Pulmonary artery endothelial cell (primary cell): ENCODE data around the gene PTF1A. TPM values are rescaled to one million over a fixed set of nuclear protein-coding genes. Genes with fewer than 3 reads are reported as not detected.

Source experiments
- DNase-seq: peaks from one replicate; pipeline ENCODE4 v3.0.0-alpha.2; 2011; ENCODE audit warnings: low read depth, low spot score
- total RNA-seq: library from RNA; depleted of rRNA; stranded (reverse); fragments of >200 nt; gene quantifications from 2 replicates; pipeline ENCODE4 v1.2.3, GENCODE V29; 2014

Gene PTF1A
- total RNA-seq, 1 donor from 2014 or later, result not detected

DNA sequence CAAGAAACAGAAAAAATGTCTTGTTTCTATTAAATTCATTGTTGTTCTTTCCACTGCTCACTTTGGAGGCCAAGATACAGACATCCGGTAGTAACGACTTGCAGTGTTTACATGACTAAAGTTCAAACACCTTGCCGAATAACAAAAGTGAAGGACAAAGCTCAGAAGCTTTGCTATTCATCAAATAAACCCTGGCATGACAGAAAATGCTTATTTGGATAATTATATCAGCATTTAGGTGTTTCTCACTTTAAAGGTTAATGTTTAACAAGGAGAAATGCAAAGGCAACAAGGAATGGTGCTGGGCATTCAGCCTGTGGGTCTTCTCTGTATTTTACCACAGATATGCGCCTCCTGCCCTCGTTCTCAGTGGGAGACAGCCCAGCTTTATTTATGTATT is 5.4 kb upstream of the PTF1A start:
- DNase-seq, result no peak

DNA sequence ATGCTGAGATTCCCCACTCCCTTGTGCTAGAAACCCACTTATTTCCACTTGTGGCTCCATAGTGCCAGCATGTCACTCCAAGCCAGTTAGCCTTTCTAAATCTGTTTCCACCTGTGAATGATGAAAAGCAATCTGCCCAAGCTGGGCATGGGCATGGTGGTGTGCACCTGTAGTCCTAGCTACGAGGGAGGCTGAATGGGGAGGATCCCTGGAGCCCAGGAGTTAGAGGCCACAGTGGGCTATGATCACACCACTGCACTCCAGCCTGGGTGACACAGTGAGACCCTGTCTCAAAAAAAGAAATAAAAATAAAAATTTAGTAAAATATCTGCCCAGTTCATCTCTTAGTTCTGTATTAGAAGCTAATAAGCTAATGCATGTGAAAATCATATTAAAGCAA is 5.0 kb upstream of the PTF1A start:
- no peak for DNase-seq

DNA sequence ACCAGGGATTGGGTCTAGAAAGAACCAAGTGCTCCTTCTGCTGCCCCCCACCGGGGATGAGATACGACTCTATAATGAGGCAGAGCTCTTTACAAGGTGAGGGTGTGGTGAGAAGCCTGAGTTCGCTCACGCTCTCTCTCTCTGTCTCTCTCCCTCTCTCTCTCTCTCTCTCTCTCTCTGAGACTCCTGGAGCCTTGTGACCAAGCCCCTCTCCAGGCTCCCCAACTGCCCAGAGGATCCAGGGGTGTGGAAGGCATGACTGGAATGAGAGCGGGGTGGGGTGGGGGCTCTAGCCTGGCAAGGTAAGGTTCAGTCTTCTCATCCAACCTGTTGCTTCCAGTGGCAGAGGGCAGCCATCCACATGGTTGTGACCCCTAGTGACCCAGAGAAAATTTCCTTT is 3.1 kb upstream of the PTF1A start:
- no peak for DNase-seq

DNA sequence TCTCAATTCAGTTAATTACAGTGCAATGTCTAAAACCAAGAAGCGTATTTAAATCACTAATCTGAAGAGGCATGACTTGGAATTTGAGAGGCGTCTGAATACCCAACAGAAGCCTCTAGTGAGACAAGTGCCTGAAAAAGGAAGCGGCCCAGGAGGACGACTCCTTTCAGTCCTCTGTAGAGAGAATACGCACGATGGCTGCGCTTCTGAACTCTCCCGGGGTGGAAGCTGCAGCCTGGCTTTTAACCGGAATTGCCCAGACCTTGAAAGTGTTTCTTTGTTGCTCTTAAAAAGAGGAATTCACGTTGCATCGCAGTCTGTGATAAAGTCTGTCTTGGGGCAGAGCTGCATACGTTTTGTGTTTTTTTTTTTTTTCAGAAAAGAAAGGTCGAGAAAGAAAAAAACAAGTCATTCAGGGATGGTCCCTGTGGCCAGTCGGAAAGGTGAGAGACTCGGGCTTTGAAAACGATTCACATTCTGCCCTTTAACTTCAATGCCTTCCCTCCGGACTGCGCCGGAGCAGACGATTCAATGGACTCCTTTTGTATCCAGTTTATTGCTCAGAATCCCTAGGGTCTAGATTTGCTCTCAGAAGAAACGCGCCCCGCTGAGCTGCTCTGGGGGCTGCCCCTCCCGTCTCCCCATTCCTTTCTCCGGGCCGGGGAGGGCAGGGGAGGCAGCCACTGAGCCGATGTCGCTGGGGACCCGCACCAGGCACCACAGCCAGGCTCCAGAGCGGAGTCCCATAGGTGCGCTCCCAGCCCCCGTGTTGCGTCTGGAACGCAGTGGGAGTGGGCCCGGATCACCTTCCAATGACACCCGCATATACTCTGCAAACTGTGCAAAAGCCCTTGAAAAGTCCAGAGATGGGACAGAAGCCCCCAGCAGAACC is 994 bp upstream of the PTF1A start:
- DNase-seq, result no peak

DNA sequence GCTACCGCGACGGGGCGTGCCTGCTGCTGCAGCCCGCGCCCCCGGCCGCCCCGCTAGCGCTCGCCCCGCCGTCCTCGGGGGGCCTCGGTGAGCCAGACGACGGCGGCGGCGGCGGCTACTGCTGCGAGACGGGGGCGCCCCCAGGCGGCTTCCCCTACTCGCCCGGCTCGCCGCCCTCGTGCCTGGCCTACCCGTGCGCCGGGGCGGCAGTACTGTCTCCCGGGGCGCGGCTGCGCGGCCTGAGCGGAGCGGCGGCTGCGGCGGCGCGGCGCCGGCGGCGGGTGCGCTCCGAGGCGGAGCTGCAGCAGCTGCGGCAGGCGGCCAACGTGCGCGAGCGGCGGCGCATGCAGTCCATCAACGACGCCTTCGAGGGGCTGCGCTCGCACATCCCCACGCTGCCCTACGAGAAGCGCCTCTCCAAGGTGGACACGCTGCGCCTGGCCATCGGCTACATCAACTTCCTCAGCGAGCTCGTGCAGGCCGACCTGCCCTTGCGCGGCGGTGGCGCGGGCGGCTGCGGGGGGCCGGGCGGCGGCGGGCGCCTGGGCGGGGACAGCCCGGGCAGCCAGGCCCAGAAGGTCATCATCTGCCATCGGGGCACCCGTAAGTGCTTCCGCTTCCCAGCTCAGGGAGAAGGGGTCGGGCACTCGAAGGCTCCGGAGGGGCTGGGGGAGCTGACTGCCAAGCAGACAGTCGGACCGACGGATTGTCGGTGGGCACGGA is 761 bp downstream of the PTF1A start:
- DNase-seq, result no peak

DNA sequence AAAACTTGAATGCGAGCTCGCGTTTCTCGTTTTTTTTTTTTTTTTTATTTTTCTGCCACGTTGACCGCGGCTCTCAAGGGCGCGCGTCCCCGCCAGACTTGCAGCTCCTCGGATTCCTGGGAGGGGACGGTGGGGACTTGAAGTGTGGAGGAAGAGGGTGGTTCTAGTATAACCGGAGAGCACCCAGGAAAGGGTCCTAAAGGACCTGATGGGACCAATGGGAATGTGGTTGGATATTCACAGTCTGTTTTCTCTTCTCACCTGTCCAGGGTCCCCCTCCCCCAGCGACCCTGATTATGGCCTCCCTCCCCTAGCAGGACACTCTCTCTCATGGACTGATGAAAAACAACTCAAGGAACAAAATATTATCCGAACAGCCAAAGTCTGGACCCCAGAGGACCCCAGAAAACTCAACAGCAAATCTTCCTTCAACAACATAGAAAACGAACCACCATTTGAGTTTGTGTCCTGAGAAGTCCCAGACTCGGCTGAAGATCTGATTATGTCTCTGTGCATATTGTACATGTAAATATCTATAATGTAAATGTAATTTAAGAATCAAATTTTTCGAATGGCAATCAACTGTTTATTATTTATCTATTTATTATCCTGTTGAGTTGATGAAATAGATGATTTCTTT is 1.4 kb downstream of the PTF1A start:
- no peak for DNase-seq

DNA sequence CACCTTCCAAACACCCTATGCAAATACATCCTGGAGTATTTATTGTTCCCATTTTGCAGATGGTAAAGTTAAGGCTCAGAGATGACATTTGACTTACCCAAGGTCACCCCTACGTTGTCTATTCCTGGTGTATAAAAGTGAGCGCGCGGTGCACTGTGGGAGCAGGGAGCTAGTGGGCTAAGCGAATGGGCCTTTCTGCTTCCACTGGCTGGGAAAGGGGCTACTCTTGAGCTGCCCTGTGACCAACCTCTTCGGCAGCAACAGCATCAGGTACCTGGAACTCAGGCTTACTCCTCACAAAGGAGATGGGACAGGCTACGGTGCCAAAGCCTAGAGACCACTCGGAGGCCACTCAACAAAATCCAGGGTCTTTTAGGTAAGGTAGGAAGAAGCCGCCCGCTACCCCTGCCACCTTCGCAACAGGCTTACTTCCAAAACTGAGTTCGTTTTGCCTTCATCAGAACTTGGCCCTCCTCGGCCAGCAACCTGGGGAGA is 2.4 kb downstream of the PTF1A start:
- no peak for DNase-seq

DNA sequence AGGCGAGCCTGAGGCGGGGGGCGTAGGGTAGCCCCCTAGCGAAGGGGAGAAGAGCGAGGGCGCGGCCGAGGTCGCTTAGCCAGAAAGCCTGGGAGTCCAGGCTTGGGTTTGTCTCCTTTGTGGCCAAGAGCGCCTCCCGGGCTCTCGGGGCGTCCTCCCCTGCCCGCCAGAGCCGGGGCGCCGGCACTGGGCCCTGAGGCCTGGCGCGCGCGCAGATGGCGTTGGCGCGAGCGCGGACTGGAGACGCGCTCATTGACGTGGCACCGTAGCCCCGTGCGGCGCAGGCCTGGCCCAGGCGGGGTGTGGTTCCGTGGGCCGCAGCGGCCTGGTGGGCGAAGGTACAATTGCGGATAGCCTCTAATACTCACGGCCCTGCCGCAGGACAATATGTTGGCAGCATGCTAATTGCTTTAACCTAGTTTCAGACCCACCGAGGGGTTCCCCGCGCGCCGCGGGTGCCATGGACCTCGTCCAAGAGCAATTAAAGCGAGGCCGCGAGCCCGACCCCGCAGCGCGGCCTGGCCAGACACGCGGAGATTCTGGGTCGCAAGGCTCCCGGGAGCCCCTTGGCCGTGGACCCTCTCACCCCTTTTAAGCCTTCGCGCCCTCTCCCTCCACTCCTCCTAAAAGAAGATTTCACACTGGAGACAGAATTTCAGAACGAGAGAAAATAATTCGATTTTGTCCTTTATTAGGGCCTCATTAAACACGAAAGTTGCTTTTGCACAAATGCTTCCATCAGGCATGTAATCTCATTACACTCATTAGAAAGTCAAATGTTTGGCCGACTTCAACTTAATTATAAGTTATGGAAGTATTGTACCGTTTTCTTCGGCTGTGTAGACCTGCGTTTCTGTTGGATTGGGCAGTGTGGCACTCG is 3.1 kb downstream of the PTF1A start:
- DNase-seq, result no peak

DNA sequence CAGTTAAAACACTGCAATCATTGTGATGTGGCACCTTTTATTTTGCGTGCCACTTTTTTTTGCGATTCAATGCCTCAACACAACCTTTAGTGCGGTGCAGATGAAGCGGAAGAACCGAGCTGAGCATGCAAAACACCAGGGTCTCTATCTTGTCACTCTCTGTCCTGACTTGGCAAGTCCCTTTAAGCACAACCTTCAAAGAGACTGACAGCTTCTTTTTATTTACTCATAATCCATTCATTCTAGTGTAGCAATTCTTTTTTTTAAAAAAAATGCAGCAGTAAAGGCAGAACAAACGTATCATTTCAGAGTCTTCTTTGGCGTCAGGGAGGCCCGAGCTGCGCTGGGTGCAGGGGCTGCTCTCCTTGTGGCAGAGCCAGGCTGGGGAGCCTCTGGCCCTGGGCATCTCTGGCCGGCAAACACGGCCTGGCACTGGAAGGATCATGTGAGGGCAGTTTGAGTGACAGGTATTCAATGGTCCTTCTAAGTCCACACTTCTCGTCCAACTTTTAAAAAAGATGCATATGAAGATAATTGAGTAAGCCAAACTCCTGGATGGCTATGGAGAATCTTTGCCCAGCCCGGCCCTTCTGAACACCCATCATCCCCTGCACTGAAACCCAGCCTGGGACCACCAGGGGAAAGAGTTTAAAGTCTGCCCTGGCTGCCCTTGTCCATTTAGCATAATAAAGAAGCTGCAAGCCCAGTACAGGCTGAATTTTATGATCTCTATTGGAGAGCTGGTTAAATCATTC is 3.9 kb downstream of the PTF1A start:
- DNase-seq, result no peak

DNA sequence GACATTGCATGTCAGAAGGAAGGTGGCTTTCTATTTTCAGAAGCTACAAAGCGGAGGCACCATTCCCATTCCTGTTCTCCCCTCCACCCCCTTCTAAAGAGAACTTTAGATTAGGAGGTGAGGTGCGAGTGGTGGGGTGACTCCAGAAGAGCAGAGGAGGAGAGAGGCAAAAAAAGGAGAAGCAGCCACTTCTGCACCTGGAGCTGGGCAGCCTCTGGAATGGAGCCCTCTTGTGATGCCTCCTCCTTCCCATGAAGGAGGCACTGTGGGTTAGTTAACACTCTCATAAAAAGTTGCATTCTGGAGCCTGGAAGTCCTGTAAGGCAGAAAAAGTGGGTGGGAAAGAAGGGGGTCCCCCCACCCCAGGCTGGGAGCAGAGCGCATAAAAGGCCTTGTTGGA is 4.8 kb downstream of the PTF1A start:
- DNase-seq, result no peak

DNA sequence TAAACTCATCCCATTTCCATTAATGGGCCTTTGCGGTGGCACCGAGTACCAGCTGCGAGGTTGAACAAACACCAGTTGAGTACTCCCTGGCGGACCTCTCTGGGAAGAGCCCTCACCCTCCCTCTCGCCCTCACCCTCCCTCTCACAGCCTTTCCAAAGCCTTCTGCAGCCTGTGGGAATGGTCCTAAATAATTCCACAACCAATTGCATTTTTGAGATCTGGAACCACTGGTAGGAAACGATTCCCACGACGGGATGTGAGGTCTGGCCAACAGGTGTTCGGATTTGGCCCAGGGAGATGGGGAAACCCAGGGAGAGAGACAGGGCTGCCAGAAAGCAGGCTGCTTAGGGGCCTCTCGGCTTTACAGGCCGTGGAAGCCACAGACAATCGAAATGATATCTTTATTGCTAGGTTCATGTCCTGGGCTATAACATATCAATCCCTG is 5.3 kb downstream of the PTF1A start:
- DNase-seq, result no peak

DNA sequence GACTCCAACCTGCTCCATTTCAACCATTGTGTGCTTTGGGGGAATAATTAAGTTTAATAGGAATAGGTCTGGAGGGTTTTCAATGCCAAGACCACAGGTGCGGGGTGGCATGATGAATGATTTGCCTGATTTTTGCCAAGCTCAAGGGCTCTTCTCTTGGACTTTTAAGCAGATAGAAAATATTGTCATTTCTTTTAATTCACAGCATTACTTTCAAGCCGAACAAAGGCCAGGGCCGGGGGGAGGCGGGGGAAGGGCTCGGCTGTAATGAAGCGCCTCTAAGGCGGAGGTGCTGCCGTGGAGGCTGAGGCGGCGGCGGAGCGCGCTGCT is 6.5 kb downstream of the PTF1A start:
- no peak for DNase-seq

DNA sequence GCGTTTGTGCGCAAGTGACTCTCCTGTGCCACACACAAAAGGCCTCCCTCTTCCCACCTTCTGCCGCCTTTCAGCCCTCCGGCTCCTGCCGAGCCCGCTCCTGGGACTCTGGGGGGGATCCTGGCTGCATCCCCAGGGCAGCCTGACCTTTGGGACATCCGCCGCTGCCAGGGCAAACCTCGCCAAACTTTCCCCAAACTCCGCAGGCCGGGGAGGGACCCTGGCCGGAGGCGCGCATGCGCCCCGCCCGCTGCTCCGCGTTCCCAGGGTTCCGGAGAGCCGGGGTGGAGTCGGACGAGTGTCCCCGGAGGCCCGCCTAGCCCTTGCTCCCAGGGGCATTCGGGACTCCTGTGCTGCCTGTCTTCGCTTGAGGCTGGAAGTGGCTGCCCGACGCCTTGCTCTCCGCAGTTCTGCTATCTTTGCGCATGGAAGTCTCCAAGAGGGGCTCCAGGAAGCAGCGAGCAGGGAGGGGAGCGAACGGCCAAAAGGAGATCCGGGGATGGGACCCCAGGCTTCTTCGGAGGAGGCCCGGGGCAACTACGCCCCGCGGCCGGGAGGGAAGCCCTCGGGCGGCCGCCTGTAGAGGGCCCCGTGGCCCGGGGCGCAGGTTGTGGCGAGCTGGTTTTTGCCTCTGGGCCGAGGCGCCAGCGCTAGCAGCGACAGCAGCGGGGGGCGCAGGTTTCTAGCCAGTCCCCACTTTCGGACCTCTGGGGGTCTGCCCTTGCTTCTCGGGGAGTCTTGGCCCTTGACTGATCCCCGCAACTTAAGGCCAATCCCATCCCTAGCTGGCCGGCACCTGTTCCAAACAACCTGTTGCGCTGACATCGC is 7.0 kb downstream of the PTF1A start:
- DNase-seq, result no peak

DNA sequence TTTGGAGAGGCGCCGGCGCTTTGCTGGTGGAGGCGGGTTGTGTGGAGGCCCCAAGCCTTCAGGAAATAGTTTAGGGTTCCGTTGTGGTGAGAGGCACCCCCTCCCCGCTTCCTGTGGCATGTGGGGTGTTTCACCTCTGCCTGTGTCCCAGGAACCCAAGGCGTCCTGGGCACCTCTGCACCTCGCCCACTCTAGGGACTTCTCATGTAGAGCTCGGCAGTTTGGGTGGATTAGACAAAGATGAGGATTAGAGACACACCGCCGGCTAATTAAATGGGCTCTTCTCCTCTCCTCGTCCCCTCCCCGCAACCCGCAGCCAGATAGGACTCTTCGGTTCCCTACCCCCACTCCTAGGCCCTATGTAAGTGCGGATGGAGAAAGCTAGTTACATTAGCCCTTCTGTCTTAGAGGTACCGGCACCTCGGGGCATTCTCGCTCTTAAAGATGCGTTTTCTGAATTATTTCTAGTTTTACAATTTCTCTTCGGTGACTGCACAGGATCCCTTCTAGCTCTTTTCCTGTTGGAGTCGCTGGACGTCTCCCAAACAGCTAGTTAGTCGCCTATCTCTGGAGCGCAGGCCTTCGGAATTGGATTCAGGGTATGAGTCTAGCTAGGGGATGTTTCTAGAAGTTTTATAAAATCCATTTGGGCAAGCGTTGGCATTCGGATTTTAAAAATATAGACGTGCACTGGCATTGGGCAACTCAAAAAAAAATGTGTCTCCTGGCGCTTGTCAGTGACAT is 7.8 kb downstream of the PTF1A start:
- DNase-seq, result no peak

DNA sequence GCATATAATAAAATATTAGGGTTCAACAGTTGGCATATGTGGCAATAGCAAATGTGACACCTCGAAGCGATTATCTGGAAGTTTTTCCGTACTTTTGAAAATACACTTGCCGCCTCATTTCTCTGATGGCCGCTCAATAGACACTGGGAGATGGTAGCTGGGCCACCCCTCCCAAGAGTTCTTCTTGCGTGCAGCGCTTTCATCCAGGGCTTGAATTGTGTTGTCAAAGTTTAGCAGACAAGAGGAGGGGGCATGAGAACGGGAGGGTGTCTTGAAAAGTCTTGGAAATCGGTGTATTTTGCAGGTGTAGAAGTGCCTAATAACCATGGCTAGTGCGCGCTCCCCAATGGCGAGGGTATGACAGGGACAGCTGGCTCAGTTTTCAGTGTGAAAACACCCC is 8.5 kb downstream of the PTF1A start:
- no peak for DNase-seq

DNA sequence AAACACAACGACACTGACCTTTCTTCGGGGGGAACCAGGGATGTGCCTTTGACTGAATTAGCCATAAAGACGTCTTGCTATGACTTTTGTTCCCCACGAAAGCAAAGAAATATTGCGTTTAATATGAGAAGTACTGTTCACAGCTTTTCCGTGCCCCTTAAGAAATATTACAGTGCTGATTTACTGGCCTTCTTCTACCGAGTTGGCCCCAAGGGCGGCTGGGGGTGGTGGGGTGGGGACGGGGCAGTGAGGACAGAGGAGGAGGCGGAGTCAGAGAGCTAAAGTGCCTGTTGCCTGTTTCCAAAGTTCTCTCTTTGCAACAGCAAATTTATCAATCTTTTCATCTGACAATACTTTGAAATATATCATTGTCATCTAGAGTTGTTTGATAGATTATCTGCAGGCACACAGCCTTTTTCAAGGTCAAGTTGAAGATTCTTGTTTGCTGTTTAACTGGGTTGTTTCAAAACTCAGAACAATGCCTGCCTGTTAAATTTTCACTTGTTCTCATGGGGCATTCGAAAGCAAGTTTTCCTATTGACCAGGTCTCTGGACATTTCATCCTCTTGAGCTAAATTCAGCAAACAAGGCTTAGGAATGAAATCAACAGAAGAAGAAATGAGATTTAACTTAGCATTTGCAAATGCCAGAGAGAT is 9.0 kb downstream of the PTF1A start:
- DNase-seq, result no peak

DNA sequence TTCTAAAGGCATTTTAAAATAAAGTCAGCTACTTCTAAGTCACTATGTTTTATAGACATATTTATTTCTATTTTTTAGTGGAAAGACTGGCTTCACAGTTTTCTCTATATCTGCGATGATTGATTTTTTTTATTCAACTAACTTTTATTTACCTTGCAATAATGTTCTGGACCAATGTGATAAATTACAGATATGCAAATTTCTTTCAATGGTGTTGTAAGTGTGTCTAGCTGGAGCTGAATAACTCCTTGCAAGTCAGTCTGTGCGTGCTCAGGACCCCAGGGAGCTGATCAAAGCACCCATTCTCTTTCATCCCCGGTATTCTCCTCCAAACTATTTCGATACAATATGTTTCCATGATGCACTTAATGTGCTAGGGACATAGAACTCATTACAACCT is 9.7 kb downstream of the PTF1A start:
- no peak for DNase-seq

DNA sequence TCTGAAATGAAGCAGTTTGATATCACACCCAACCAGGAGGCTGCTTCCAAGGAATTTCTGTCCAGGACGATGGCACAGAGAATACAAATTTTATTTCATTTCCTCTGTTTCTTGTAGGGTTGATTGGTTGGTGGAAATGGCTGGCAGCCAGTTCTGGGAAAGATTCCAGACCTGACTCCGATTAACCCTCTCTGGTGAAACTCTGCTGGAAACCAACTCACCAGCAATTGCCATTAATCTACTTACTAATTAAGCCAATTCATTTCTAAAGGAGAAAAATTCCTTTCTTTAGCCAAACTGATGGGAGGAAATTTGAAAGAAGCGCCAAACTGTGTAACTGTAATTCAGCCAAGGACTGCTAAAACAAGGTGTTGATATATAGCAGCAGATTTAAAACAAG is 10.7 kb downstream of the PTF1A start:
- DNase-seq, result no peak
